PC-3 (cell line): ENCODE measurements around the gene LINC01488.

Source experiments
- EZH2 ChIP-seq: fragments of 300-600 bp; sonication (generic); IDR thresholded peaks from one replicate; pipeline ENCODE4 v1.6.1; 2017; ENCODE audit warnings: antibody characterized with exemption, mild to moderate bottlenecking, low read length; ENCODE audit not compliant: unreplicated experiment
- EZH2phosphoT487 ChIP-seq: fragments of 300-600 bp; sonication (generic); IDR thresholded peaks from 2 replicates; pipeline ENCODE4 v1.6.1; 2018; ENCODE audit warnings: mild to moderate bottlenecking, antibody characterized with exemption, low read length, borderline replicate concordance
- TF ChIP-seq, protein P1 (sequence below): fragments of 300-600 bp; sonication (generic); conservative IDR thresholded peaks from 2 replicates; pipeline ENCODE4 v1.5.1; 2017; ENCODE audit warnings: antibody characterized with exemption, low read depth, mild to moderate bottlenecking, low read length

DNA sequence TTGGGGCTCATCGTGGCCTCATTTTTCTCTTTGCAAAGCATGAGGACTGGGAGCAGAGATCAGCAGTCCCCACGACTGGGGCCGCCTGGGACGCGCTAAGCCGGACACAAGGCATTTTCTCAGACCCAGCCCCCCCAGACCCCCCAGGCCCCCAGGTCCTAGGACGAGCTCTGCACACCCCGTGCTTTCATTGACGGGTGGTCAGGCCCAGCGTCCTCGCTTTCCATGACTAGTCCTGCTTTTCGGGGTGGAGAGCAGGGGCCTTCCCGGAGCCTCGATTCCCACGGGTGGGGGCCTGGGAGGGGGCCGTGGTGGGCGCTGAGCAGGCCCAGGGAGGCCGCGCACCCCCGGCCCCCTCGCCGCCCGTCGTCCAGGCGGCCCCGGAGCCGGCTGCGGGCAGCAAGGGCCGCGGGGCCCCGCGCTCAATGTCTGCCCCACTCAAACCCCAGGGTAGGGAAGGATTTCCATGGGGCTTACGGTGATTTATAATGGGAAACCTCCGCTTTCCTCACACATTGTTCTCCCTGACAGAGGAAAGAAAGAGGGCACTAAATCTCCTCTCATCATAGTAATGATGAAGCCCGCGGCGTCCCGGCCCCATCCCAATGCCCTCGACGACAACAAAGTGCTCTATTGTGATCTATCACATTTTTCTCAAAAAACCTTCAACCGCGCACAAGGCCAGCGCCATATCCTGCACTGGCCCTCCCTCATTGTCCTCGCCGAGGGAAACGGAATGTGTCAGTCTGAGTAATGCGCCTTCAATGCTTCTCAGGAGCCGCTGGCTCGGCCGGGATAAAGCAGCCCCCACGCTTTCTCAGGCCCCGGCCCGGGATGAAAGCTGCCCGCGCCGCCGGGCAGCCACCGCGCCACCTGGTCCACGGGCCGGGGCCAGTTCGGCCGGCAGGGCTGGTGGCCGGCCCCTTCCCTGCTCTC lies 10.4 kb upstream of the LINC01488 start:
- no peak for TF ChIP-seq EZH2phosphoT487
- TF ChIP-seq, protein P1, sequence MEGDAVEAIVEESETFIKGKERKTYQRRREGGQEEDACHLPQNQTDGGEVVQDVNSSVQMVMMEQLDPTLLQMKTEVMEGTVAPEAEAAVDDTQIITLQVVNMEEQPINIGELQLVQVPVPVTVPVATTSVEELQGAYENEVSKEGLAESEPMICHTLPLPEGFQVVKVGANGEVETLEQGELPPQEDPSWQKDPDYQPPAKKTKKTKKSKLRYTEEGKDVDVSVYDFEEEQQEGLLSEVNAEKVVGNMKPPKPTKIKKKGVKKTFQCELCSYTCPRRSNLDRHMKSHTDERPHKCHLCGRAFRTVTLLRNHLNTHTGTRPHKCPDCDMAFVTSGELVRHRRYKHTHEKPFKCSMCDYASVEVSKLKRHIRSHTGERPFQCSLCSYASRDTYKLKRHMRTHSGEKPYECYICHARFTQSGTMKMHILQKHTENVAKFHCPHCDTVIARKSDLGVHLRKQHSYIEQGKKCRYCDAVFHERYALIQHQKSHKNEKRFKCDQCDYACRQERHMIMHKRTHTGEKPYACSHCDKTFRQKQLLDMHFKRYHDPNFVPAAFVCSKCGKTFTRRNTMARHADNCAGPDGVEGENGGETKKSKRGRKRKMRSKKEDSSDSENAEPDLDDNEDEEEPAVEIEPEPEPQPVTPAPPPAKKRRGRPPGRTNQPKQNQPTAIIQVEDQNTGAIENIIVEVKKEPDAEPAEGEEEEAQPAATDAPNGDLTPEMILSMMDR: no peak
- TF ChIP-seq EZH2: no peak
